Spinal cord (tissue), 10 donors: ENCODE data around the gene DYNLT5. TPM values are rescaled to one million over a fixed set of nuclear protein-coding genes. Genes with fewer than 3 reads are reported as not detected.

Source experiments
- DNase-seq, 6 donors: peaks; one replicate each; pipeline versions ENCODE4 v3.0.0 to v3.0.0-alpha.2; 2013 to 2015; ENCODE audit warnings: low spot score in 6 of 6, low read depth in 4 of 6
- H3K27ac ChIP-seq: one replicate; pipeline ENCODE4 v1.5.1; 2013; ENCODE audit warnings: low read depth, low read length, control low read depth
- H3K27me3 ChIP-seq: one replicate; pipeline ENCODE4 v1.6.1; 2013; ENCODE audit warnings: low read length; ENCODE audit not compliant: control insufficient read depth, insufficient read depth
- H3K36me3 ChIP-seq: one replicate; pipeline ENCODE4 v1.6.1; 2013; ENCODE audit warnings: low read length; ENCODE audit not compliant: control insufficient read depth, insufficient read depth
- H3K4me1 ChIP-seq: one replicate; pipeline ENCODE4 v1.6.1; 2013; ENCODE audit warnings: low read length; ENCODE audit not compliant: control insufficient read depth, insufficient read depth
- H3K4me3 ChIP-seq: one replicate; pipeline ENCODE4 v1.5.1; 2013; ENCODE audit warnings: low read depth, low read length, control low read depth
- H3K9me3 ChIP-seq: one replicate; pipeline ENCODE4 v1.6.1; 2013; ENCODE audit warnings: low read length; ENCODE audit not compliant: control insufficient read depth, insufficient read depth
- WGBS: methylation state at CpG from one replicate; pipeline ENCODE4 v1.1.5; 2013; ENCODE audit warnings: missing lambda C conversion rate; ENCODE audit not compliant: insufficient coverage; 5-methylcytosine and 5-hydroxymethylcytosine counted together
- polyA plus RNA-seq, 2 donors: library from polyadenylated mRNA; unstranded; fragments of 120-200 nt; gene quantifications; one replicate each; pipeline ENCODE4 v1.2.1, GENCODE V29; 2013; ENCODE audit not compliant: insufficient read length in 2 of 2
- total RNA-seq, 2 donors: library from RNA; depleted of rRNA in 1 of 2; stranded (reverse); fragments of 120-200 nt in 1 of 2; fragments of >200 nt in 1 of 2; gene quantifications; one replicate each; pipeline versions ENCODE4 v1.2.3 to v1.2.4, GENCODE V29; 2013 to 2014
- donor health status: healthy.

DYNLT5 gene
- total and polyA plus RNA-seq, 4 donors, result 25.4 to 43.3 (median 32.9) TPM

DNA sequence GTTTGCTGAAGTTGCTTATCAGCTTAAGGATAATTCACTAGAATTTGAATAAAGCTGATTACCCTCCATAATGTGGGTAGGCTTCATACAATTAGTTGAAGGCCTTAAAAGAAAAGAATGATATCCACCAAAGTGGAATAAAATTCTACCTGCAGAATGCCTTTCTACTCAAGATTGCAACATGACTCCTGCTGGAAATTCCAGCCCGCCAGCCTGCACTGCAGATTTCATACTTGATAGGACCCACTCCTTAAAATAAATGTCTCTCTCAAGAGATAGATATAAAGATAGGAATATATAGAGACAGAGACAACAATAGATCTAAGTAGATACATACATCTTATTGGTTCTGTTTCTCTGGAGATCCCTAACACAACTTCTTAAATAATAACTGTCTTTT, 72.5 kb downstream of the DYNLT5 start:
- H3K4me3 ChIP-seq, result no peak overlapping the region
- WGBS, result no CpG with 5 or more reads among the region's 1 CpG
- no peak for DNase-seq
- H3K36me3 ChIP-seq, result no peaks in the 10 kb centered on the region
- H3K27ac ChIP-seq, result no peak overlapping the region
- H3K9me3 ChIP-seq, result no peaks in the 10 kb centered on the region
- H3K4me1 ChIP-seq, result no peaks in the 10 kb centered on the region
- H3K27me3 ChIP-seq, result no peaks in the 10 kb centered on the region

Other genes with a start within 250 kb of the DYNLT5 start
- gene SGIP1, start 218.3 kb upstream of the DYNLT5 start, total RNA-seq, result 10 to 100 TPM; 24.0 to 66.7 TPM
- gene SGIP1, start 218.3 kb upstream of the DYNLT5 start, polyA plus RNA-seq, result 10 to 100 TPM; 38.8 to 53.6 TPM
- gene INSL5, start 48.8 kb downstream of the DYNLT5 start, total RNA-seq, result not detected
- gene INSL5, start 48.8 kb downstream of the DYNLT5 start, polyA plus RNA-seq, result under 1 TPM; 0.36 to 0.90 TPM
- gene DNAI4, start 172.4 kb downstream of the DYNLT5 start, total RNA-seq, result 10 to 100 TPM; 43.0 to 71.8 TPM
- gene DNAI4, start 172.4 kb downstream of the DYNLT5 start, polyA plus RNA-seq, result 10 to 100 TPM; 10.0 to 10.3 TPM
- 10 to 100 TPM; 33.1 to 34.8 TPM for gene MIER1, start 172.5 kb downstream of the DYNLT5 start, total RNA-seq
- 10 to 100 TPM; 18.4 to 23.7 TPM for gene MIER1, start 172.5 kb downstream of the DYNLT5 start, polyA plus RNA-seq